ENCODE measurements around the gene IDH3A.

- no peak; the same call in 1 of the 2 replicates for TF ChIP-seq FOSL1 (tag; conservative IDR thresholded peaks at IDR 0.05)
- TF ChIP-seq CBFA2T3 (IDR thresholded peaks at IDR 0.05), result no peak
- TF ChIP-seq TAF1 (IDR thresholded peaks at IDR 0.05; ENCODE audit: control insufficient read depth, extremely low read depth, insufficient read depth, low read length, severe bottlenecking), result peak; percentile 81
- TF ChIP-seq NUFIP1 (IDR thresholded peaks at IDR 0.05; ENCODE audit: partially characterized antibody), result no peak
- no peak for TF ChIP-seq FOXA3 (CRISPR knock-in tag; conservative IDR thresholded peaks at IDR 0.05 in 1 of 2, IDR thresholded peaks at IDR 0.05 in 1 of 2)
These were observed at the start of gene IDH3A for GRCh38 chr15:78149068-78149804.
